ENCODE results near the gene HDAC10.
A peak's percentile ranks its signal among the peaks of the same experiment; 100 is the strongest.

The HDAC10 gene

DNA sequence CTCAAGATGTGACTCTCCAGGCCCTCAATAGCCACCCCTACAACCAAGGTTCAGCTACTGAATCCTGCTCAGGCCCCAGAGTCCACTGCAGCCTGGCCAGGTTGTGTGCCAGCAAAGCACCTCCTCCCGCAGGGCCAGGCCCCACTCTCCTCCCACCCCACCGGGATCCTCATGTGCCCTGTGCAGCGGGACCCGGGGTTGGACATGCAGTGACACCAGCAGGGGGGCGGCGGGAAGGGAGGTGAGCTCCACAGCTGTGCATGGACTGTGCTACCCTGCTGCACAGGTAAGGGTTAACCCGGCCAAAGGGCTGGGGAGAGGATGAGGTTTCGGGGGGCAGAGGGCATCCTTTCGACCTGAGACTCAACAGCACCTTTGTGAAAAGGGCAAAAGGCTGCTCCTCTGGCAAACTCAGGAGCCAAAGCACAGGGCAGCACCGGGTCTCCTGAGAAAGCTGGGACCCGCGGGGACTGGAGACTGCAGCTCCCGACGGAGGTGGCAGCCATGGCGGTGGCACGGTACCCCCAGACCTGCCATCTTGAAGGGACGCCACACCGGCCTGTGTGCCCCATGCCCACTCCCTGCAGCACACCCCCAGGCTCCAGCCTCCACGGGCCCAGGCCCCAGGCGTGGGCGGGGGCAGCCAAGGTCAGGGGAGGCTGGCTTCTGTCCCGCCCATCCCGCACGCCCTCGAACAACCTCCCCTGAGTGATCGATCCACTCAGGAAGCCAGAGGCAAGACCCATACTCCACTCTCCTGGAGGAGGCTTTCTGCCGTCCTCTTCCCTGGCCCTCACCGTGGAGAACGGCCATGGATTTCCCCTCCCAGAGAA lies 45.8 kb upstream of the HDAC10 start:
- Histone ChIP-seq H3K4me1 (ENCODE audit: control insufficient read depth in 2 of 2, insufficient read depth in 1 of 2, low read depth in 1 of 2, low read length in 2 of 2) (peaks cover 15 to 32% of the 10 kb centered on the region in 2 donors), H4K91ac (ENCODE audit: low read depth, low read length, poor library complexity) (no peak overlapping the region), H3K4ac (ENCODE audit: low read length) (no peak overlapping the region), H2AK5ac (ENCODE audit: low read depth, low read length) (peak overlapping the region; percentile 79), H3K14ac (ENCODE audit: low read length) (peak overlapping the region; percentile 56), H2BK120ac (ENCODE audit: low read depth, low read length) (no peak overlapping the region), H3K9ac (ENCODE audit: low read depth, low read length, poor library complexity) (peak overlapping the region; percentile 81), H3K79me1 (ENCODE audit: low read depth, low read length) (peaks cover 49% of the 10 kb centered on the region), H2BK12ac (ENCODE audit: low read length) (peak overlapping the region; percentile 46), H3K27me3 (ENCODE audit: control insufficient read depth in 3 of 3, insufficient read depth in 3 of 3, low read depth in 1 of 3, low read length in 3 of 3) (peaks cover 0 to 6% (median 0%) of the 10 kb centered on the region in 3 experiments), H2BK5ac (ENCODE audit: low read length) (peak overlapping the region; percentile 71), H4K8ac (ENCODE audit: low read depth, low read length) (no peak overlapping the region), H3K9me3 (replicated peaks in 1 of 2; ENCODE audit: control insufficient read depth in 2 of 2, insufficient read depth in 1 of 2, low read depth in 1 of 2, low read length in 2 of 2) (no peaks in the 10 kb centered on the region), H2AFZ (ENCODE audit: low read length) (no peak overlapping the region), H2BK15ac (ENCODE audit: low read length) (no peak overlapping the region), H3K18ac (ENCODE audit: low read length) (peak overlapping the region; percentile 76), H3K4me3 (ENCODE audit: low read length in 2 of 2) (no peak overlapping the region), H3K4me2 (ENCODE audit: insufficient read depth, low read length, poor library complexity, severe bottlenecking) (no peak overlapping the region), H3K23ac (ENCODE audit: low read depth, low read length, poor library complexity) (peak overlapping the region; percentile 65), H3K36me3 (replicated peaks in 1 of 2; ENCODE audit: control insufficient read depth in 2 of 2, insufficient read depth in 2 of 2, low read length in 2 of 2) (peaks cover 4 to 59% of the 10 kb centered on the region in 2 donors), H3K27ac (replicated peaks; ENCODE audit: low read length) (no peak overlapping the region)
- DNase-seq (ENCODE audit: low spot score) = no peak
- no CpG with 5 or more reads among the region's 29 CpGs for WGBS, 2 donors (ENCODE audit: extremely low coverage in 2 of 2, insufficient read length in 2 of 2, insufficient replicate concordance in 1 of 2)

DNA sequence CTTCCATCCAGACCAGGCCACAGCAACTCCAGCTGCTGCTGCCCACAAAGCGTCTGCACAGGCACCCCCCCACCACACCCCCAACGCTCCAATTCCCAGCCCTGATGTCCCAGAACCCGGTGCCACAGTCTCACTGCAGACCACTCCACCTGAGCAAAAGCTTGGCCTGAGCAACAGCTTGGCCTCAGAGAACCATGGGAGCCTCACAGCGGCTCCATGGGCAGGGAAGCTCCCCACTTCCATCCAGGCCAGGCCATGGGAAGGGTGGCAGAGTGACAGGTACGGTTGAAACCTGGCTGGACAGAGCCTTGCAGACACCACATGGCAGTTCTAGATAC lies 43.2 kb upstream of the HDAC10 start:
- peak overlapping the region; percentile 80 for H3K27ac ChIP-seq (replicated peaks; ENCODE audit: low read length)
- WGBS, 2 donors (ENCODE audit: extremely low coverage in 2 of 2, insufficient read length in 2 of 2, insufficient replicate concordance in 1 of 2) = no CpG with 5 or more reads among the region's 5 CpGs

DNA sequence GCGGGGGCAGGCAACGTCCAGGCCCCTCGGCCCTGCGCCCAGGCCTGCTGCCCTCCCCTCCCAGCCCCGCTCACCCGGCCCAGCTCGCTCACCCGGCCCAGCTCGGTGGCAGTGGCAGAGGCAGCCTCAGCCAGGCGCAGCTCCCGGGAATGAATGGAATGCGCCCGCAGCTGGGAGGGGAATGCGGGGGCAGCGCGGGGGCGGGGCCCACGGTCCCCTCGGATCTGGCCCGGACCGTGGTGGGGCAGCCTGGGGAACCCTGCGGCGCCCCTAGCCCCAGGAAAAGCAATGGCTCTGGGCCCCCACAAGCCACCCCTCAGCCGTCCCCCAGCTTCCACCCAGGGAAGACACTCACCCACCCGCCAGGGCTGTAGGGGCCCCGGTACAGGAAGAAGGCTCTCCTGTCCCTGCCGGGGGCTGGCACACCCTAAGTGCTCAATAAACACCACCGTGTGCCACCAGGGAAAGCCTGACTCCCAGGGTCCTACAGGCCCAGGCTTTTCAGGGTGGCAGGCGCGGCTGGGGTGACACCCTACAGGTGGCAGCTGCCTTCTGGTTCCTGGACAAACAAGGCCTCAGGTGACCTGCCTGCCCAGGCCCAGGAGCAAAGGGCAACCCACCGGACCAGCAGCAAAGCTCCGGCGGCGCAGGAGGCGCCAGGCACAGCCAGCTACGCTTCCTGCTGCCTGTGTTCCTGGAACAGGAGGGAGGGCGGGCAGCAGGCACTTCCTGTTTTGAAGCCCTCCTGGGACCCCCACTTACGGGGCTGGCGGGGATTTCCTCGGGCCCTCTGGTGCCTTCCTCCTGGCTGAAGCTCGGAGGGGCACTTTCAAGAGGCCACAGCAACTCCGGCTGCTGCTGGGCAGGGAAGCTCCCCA lies 42.6 kb upstream of the HDAC10 start:
- peak overlapping the region; percentile 90 for H3K9ac ChIP-seq (ENCODE audit: low read depth, low read length, poor library complexity)
- peak overlapping the region; percentile 86 for H2BK12ac ChIP-seq (ENCODE audit: low read length)
- no peaks in the 10 kb centered on the region for H3K27me3 ChIP-seq (ENCODE audit: control insufficient read depth in 3 of 3, insufficient read depth in 3 of 3, low read depth in 1 of 3, low read length in 3 of 3)
- no peaks in the 10 kb centered on the region for H3K9me3 ChIP-seq (replicated peaks in 1 of 2; ENCODE audit: control insufficient read depth in 2 of 2, insufficient read depth in 1 of 2, low read depth in 1 of 2, low read length in 2 of 2)
- no peak overlapping the region for H2AFZ ChIP-seq (ENCODE audit: low read length)
- no CpG with 5 or more reads among the region's 42 CpGs for WGBS, 2 donors (ENCODE audit: extremely low coverage in 2 of 2, insufficient read length in 2 of 2, insufficient replicate concordance in 1 of 2)
- peak overlapping the region; percentile 98 for H3K18ac ChIP-seq (ENCODE audit: low read length)
- peak overlapping the region; percentile 49 for H3K4me2 ChIP-seq (ENCODE audit: insufficient read depth, low read length, poor library complexity, severe bottlenecking)
- peak; percentile 84 for DNase-seq (ENCODE audit: low spot score)
- no peak overlapping the region for H3K14ac ChIP-seq (ENCODE audit: low read length)
- H4K91ac ChIP-seq (ENCODE audit: low read depth, low read length, poor library complexity) = no peak overlapping the region
- H3K36me3 ChIP-seq (replicated peaks in 1 of 2; ENCODE audit: control insufficient read depth in 2 of 2, insufficient read depth in 2 of 2, low read length in 2 of 2) = peaks cover 22 to 73% of the 10 kb centered on the region in 2 donors
- H3K4me1 ChIP-seq (ENCODE audit: control insufficient read depth in 2 of 2, insufficient read depth in 1 of 2, low read depth in 1 of 2, low read length in 2 of 2) = peaks cover 15 to 31% of the 10 kb centered on the region in 2 donors
- peaks cover 52% of the 10 kb centered on the region for H3K79me1 ChIP-seq (ENCODE audit: low read depth, low read length)
- peak overlapping the region; percentile 80 for H3K27ac ChIP-seq (replicated peaks; ENCODE audit: low read length)
- peak overlapping the region in 1 of 2 donors; percentile 47 for H3K4me3 ChIP-seq (ENCODE audit: low read length in 2 of 2)
- H3K23ac ChIP-seq (ENCODE audit: low read depth, low read length, poor library complexity) = peak overlapping the region; percentile 87
- H4K8ac ChIP-seq (ENCODE audit: low read depth, low read length) = no peak overlapping the region
- H2BK120ac ChIP-seq (ENCODE audit: low read depth, low read length) = peak overlapping the region; percentile 99
- H2AK5ac ChIP-seq (ENCODE audit: low read depth, low read length) = peak overlapping the region; percentile 99
- H2BK5ac ChIP-seq (ENCODE audit: low read length) = peak overlapping the region; percentile 98
- H3K4ac ChIP-seq (ENCODE audit: low read length) = peak overlapping the region; percentile 90
- H2BK15ac ChIP-seq (ENCODE audit: low read length) = peak overlapping the region; percentile 87

More for the DNA sequence above, 43.2 kb upstream of the HDAC10 start:
- Histone ChIP-seq H4K91ac (ENCODE audit: low read depth, low read length, poor library complexity) (peak overlapping the region; percentile 89), H3K36me3 (replicated peaks in 1 of 2; ENCODE audit: control insufficient read depth in 2 of 2, insufficient read depth in 2 of 2, low read length in 2 of 2) (peaks cover 16 to 70% of the 10 kb centered on the region in 2 donors), H2BK12ac (ENCODE audit: low read length) (peak overlapping the region; percentile 86), H3K23ac (ENCODE audit: low read depth, low read length, poor library complexity) (peak overlapping the region; percentile 37), H3K4me2 (ENCODE audit: insufficient read depth, low read length, poor library complexity, severe bottlenecking) (no peak overlapping the region), H3K27me3 (ENCODE audit: control insufficient read depth in 3 of 3, insufficient read depth in 3 of 3, low read depth in 1 of 3, low read length in 3 of 3) (no peaks in the 10 kb centered on the region), H2AFZ (ENCODE audit: low read length) (no peak overlapping the region), H3K79me1 (ENCODE audit: low read depth, low read length) (peaks cover 51% of the 10 kb centered on the region), H3K18ac (ENCODE audit: low read length) (peak overlapping the region; percentile 98), H3K4me3 (ENCODE audit: low read length in 2 of 2) (no peak overlapping the region), H3K14ac (ENCODE audit: low read length) (peak overlapping the region; percentile 49), H3K4ac (ENCODE audit: low read length) (peak overlapping the region; percentile 90), H2BK15ac (ENCODE audit: low read length) (peak overlapping the region; percentile 82), H3K4me1 (ENCODE audit: control insufficient read depth in 2 of 2, insufficient read depth in 1 of 2, low read depth in 1 of 2, low read length in 2 of 2) (peaks cover 15 to 34% of the 10 kb centered on the region in 2 donors), H2AK5ac (ENCODE audit: low read depth, low read length) (peak overlapping the region; percentile 99), H4K8ac (ENCODE audit: low read depth, low read length) (no peak overlapping the region), H3K9ac (ENCODE audit: low read depth, low read length, poor library complexity) (no peak overlapping the region), H2BK5ac (ENCODE audit: low read length) (peak overlapping the region; percentile 98), H2BK120ac (ENCODE audit: low read depth, low read length) (peak overlapping the region; percentile 99), H3K9me3 (replicated peaks in 1 of 2; ENCODE audit: control insufficient read depth in 2 of 2, insufficient read depth in 1 of 2, low read depth in 1 of 2, low read length in 2 of 2) (no peaks in the 10 kb centered on the region)
- DNase-seq (ENCODE audit: low spot score) = no peak

Data from neuronal stem cell (in vitro differentiated cells).